Kidney (tissue), 14 donors: ENCODE data around the gene RNASEH2B. TPM values are rescaled to one million over a fixed set of nuclear protein-coding genes. Genes with fewer than 3 reads are reported as not detected.

Source experiments
- DNase-seq, 5 donors: peaks; one replicate each; pipeline ENCODE4 v3.0.0-alpha.2; 2013 to 2020
- FAIRE-seq: peaks from 2 replicates; lab custom pipeline; 2012; peaks lifted over from hg19 to GRCh38; lab: Jason Lieb, UNC
- H3K27ac ChIP-seq, 2 donors: one replicate each; pipeline ENCODE4 v1.7.0; 2013; ENCODE audit warnings: low read depth in 2 of 2, low read length in 2 of 2, inconsistent platforms in 1 of 2
- H3K27me3 ChIP-seq: one replicate; pipeline ENCODE4 v1.7.1; 2013; ENCODE audit warnings: low read length, inconsistent platforms; ENCODE audit not compliant: control insufficient read depth, insufficient read depth
- H3K36me3 ChIP-seq, 3 donors: one replicate each; pipeline versions ENCODE4 v1.7.0 to v1.7.1; 2013; ENCODE audit warnings: low read length in 3 of 3, control low read depth in 1 of 3, inconsistent platforms in 1 of 3; ENCODE audit not compliant: insufficient read depth in 3 of 3, control insufficient read depth in 2 of 3
- H3K4me1 ChIP-seq, 3 donors: one replicate each; pipeline versions ENCODE4 v1.7.0 to v1.7.1; 2013; ENCODE audit warnings: low read length in 3 of 3, inconsistent platforms in 1 of 3, low read depth in 1 of 3; ENCODE audit not compliant: control insufficient read depth in 2 of 3, insufficient read depth in 2 of 3
- H3K4me3 ChIP-seq, 3 donors: one replicate each; pipeline versions ENCODE4 v1.7.0 to v1.8.1; 2013; ENCODE audit warnings: low read length in 3 of 3, control low read depth in 1 of 3, inconsistent platforms in 1 of 3
- H3K9ac ChIP-seq, 3 donors: one replicate each; pipeline versions ENCODE4 v1.7.0 to v1.7.1; 2013; ENCODE audit warnings: low read length in 3 of 3, control low read depth in 1 of 3, inconsistent platforms in 1 of 3
- H3K9me3 ChIP-seq, 3 donors: one replicate each; pipeline versions ENCODE4 v1.7.0 to v1.7.1; 2013; ENCODE audit warnings: low read length in 3 of 3, control low read depth in 1 of 3, inconsistent platforms in 1 of 3; ENCODE audit not compliant: control insufficient read depth in 2 of 3, insufficient read depth in 1 of 3
- intact Hi-C: fragments of 100-400 bp; cut with DNase I; formaldehyde crosslinking; loops from one replicate; pipeline ENCODE4 v1.11.1; 2022
- polyA plus RNA-seq: library from polyadenylated mRNA; stranded (reverse); fragments of 350-450 nt; fragmentation: Illumina TruSeq; extraction: RNeasy Lipid Tissue Mini Kit (QIAGEN cat#74804); gene quantifications from one replicate; pipeline ENCODE4 v1.2.3, GENCODE V29; 2014; ENCODE audit warnings: low read depth, low replicate concordance; ENCODE audit not compliant: insufficient read depth
- total RNA-seq: library from RNA; stranded (reverse); fragmentation: NEBNext Ultra II Directional; extraction: Animal tissue kit (Norgen Biotek cat#: 25700); gene quantifications from one replicate; pipeline ENCODE4 v1.2.1, GENCODE V29; 2021
- TF ChIP-seq, protein P1 (sequence below): IDR thresholded peaks from 3 replicates; pipeline ENCODE4 v1.5.1; 2012; ENCODE audit warnings: mild to moderate bottlenecking, moderate library complexity, borderline replicate concordance; ENCODE audit not compliant: insufficient read depth; ENCODE audit errors: extremely low read depth
- donor health status: control.
- donor health status: control.
- donor health status: control.
- donor health status: control.
- donor health status: control.
- donor health status: DM: yes; HTN: yes; CAD: no.
- donor health status: Normal renal cell carcinoma (clear cell type).

The RNASEH2B gene
- total and polyA plus RNA-seq, 2 donors from 2014 or later: 32.5 to 37.7 TPM

DNA sequence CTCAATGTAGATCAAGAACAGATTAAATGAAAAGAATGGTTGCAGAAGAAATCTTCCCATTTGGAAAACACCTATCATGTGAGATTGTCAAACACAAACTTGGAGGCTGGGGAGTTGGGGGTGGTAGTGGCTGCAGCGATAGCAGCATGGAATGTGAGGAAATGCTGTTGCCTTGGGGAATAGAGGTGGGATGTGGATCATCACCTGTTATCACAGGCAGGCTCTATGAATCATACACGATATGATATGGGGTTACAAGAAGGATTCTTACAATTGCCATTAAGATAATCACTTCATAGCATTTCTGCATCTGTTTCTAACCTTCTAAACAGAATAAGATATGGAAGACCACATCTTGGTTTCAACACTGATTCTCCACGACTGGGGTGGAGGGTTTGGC is 88.7 kb downstream of the RNASEH2B start:
- Histone ChIP-seq H3K36me3 (no peaks in the 10 kb centered on the region), H3K9ac (no peak overlapping the region), H3K4me3 (no peak overlapping the region), H3K4me1 (peaks cover 2 to 8% (median 5%) of the 10 kb centered on the region in 3 donors), H3K27ac (no peak overlapping the region), H3K9me3 (no peaks in the 10 kb centered on the region), H3K27me3 (no peaks in the 10 kb centered on the region)
- TF ChIP-seq, protein P1, sequence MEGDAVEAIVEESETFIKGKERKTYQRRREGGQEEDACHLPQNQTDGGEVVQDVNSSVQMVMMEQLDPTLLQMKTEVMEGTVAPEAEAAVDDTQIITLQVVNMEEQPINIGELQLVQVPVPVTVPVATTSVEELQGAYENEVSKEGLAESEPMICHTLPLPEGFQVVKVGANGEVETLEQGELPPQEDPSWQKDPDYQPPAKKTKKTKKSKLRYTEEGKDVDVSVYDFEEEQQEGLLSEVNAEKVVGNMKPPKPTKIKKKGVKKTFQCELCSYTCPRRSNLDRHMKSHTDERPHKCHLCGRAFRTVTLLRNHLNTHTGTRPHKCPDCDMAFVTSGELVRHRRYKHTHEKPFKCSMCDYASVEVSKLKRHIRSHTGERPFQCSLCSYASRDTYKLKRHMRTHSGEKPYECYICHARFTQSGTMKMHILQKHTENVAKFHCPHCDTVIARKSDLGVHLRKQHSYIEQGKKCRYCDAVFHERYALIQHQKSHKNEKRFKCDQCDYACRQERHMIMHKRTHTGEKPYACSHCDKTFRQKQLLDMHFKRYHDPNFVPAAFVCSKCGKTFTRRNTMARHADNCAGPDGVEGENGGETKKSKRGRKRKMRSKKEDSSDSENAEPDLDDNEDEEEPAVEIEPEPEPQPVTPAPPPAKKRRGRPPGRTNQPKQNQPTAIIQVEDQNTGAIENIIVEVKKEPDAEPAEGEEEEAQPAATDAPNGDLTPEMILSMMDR: no peak
- FAIRE-seq (no peak), DNase-seq (no peak)
- intact Hi-C loops: no loop called here

DNA sequence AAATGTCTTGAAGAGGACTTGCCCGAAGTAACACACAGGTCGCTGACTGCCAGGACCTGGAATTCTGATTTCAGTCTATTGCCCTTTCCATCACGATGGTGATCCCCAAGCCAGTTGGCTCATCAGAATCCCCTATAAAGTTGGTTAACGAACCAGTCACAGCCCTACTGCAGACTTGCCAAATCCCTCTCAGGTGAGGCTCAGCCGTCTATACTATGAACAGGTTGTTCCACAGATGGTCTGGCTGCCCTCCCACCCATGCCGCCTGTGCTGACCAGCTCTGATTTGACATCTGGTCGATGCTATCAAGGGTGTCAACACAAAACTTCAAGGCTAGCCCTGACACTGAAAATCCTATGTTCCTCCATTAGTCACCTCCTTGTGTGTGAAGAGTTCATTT is 90.0 kb downstream of the RNASEH2B start:
- Histone ChIP-seq H3K9me3 (no peaks in the 10 kb centered on the region), H3K27ac (no peak overlapping the region), H3K4me3 (no peak overlapping the region), H3K27me3 (no peaks in the 10 kb centered on the region), H3K9ac (no peak overlapping the region), H3K4me1 (peaks cover 0 to 3% (median 0%) of the 10 kb centered on the region in 3 donors), H3K36me3 (no peaks in the 10 kb centered on the region)
- intact Hi-C loops: no loop called here
- FAIRE-seq (no peak), DNase-seq (no peak)
- TF ChIP-seq, protein P1: no peak

DNA sequence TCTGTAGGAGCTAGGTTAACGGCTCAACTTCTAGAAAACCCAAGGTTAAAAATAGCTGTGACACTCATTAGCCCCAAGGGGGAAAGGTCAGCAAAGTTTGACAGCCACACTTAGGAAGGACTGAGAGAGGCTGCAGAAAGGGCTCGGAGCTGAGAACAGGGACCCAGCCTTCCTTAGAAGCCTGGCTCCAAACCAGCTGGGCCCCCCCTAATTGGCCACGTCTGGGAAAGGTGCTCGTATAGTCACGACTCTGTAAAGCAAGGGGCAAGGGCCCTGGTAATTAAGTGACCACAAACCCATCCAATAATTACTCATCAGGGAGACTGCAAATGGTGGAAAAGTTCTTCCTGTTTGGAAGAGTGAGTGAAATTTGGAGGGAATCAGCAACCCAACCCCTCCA is 90.5 kb downstream of the RNASEH2B start:
- no peak for FAIRE-seq
- Histone ChIP-seq H3K27me3 (no peaks in the 10 kb centered on the region), H3K9me3 (no peaks in the 10 kb centered on the region), H3K4me3 (no peak overlapping the region), H3K4me1 (peaks cover 0 to 3% (median 0%) of the 10 kb centered on the region in 3 donors), H3K27ac (no peak overlapping the region), H3K9ac (no peak overlapping the region), H3K36me3 (no peaks in the 10 kb centered on the region)
- intact Hi-C loops: no loop called here
- no peak for DNase-seq
- TF ChIP-seq, protein P1: no peak
